Measurements from ENCODE around the gene CLEC18C.
"Not testable (repeated sequence)": the region's sequence is repeated elsewhere in the genome, so short reads cannot be mapped to it uniquely, and the experiment has no call there.

The CLEC18C gene

DNA sequence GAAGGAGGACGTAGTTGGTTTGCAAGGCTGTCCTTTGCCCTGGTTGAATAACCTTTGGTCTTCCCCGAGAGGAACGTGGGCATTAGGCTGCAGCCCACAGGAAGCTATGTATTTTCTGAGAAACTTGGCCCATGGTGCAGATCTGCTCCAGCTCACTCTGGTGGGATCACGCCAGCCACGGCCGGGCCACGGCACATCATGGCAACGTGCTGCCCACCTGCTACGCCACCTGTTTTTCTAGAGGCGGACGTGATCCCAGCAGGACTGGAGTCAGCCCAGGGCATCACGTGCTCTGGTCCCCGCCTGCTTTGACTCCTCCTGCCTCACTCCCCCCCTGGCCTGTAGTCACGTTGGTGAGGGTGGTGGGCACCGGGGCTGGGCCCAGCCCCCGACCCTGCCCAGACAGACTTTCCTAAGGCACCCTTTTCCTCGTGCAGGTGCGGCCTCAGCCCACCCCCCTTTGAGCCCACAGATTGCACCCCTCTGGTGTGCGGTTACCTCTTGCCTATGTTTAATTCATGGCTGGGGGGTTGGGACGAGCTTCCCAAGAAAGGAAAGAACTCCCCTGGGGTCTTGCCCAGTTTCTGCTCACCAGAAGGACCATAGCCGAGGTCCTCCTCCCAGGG lies at the start of gene CLEC18C:
CLEC18C (plus strand) TSS at position 576 of the 626 bp plus-strand sequence. CDS start 492 bp downstream, outside the sequence.
- H3K4me1 ChIP-seq; H3K4me2 ChIP-seq (ENCODE audit: low read length); H3K27me3 ChIP-seq (ENCODE audit: control insufficient read depth, insufficient read depth, low read length); H3K9me3 ChIP-seq (ENCODE audit: control insufficient read depth, low read length); H3K9ac ChIP-seq; H3K79me2 ChIP-seq; H2AFZ ChIP-seq; H3K27ac ChIP-seq; H3K36me3 ChIP-seq (ENCODE audit: control insufficient read depth, insufficient read depth, low read length); H3K4me3 ChIP-seq (ENCODE audit: low read depth, low read length): not testable (repeated sequence)

DNA sequence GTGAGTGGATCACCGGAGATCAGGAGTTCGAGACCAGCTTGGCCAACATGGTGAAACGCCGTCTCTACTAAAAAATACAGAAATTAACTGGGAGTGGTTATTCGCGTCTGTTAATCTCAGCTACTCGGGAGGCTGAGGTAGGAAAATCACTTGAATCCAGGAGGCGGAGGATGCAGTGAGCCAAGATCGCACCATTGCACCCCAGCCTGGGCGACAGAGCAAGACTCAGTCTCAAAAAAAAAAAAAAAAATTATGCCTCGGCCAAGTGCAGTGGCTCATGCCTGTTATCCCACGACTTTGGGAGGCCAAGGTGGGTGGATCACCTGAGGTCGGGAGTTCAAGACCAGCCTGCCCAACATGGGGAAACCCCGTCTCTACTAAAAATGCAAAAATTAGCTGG lies 49.8 kb upstream of the CLEC18C start:
- not testable (repeated sequence) for H3K27ac ChIP-seq; H3K4me1 ChIP-seq; H3K4me2 ChIP-seq (ENCODE audit: low read length); H3K9ac ChIP-seq; H2AFZ ChIP-seq; H3K27me3 ChIP-seq (ENCODE audit: control insufficient read depth, insufficient read depth, low read length); H3K9me3 ChIP-seq (ENCODE audit: control insufficient read depth, low read length); H3K79me2 ChIP-seq; H3K36me3 ChIP-seq (ENCODE audit: control insufficient read depth, insufficient read depth, low read length); H3K4me3 ChIP-seq (ENCODE audit: low read depth, low read length)

DNA sequence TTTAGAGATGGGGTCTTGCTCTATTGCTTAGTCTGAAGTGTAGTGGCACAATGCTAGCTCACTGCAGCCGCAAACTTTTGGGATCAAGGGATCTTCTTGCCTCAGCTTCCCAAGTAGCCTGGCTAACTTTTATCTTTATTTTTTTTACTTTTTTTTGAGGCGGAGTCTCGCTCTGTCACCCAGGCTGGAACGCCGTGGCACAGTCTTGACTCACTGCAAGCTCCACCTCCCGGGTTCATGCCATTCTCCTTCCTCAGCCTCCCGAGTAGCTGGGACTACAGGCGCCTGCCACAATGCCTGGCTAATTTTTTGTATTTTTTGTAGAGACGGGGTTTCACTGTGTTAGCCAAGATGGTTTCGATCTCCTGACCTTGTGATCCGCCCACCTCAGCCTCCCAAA lies 47.4 kb upstream of the CLEC18C start:
- H3K9ac ChIP-seq; H3K9me3 ChIP-seq (ENCODE audit: control insufficient read depth, low read length); H3K27ac ChIP-seq; H3K4me2 ChIP-seq (ENCODE audit: low read length); H3K4me3 ChIP-seq (ENCODE audit: low read depth, low read length); H3K36me3 ChIP-seq (ENCODE audit: control insufficient read depth, insufficient read depth, low read length); H3K4me1 ChIP-seq; H3K27me3 ChIP-seq (ENCODE audit: control insufficient read depth, insufficient read depth, low read length); H2AFZ ChIP-seq; H3K79me2 ChIP-seq: not testable (repeated sequence)

DNA sequence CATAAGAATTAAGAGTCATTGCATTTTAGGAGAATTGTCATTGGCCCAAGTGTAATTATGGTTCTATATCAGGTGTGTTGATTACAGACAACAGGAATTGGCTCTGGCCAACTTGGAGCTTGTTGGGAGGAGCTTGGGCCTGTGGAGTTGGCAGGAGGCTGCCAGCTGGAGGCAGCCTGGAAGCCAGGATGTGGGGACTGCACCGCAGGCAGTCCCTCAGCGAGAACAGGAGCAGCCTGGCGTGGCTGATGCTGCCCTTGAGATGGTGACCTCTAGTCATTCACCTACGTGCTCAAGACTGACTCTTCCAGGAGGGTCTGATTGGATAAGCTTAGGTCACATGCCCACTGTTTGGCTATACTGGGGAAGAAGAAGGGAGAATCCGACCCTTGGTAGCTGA lies 45.9 kb upstream of the CLEC18C start:
- not testable (repeated sequence) for H3K4me2 ChIP-seq (ENCODE audit: low read length); H2AFZ ChIP-seq; H3K9me3 ChIP-seq (ENCODE audit: control insufficient read depth, low read length); H3K27ac ChIP-seq; H3K36me3 ChIP-seq (ENCODE audit: control insufficient read depth, insufficient read depth, low read length); H3K9ac ChIP-seq; H3K4me3 ChIP-seq (ENCODE audit: low read depth, low read length); H3K27me3 ChIP-seq (ENCODE audit: control insufficient read depth, insufficient read depth, low read length); H3K79me2 ChIP-seq; H3K4me1 ChIP-seq

DNA sequence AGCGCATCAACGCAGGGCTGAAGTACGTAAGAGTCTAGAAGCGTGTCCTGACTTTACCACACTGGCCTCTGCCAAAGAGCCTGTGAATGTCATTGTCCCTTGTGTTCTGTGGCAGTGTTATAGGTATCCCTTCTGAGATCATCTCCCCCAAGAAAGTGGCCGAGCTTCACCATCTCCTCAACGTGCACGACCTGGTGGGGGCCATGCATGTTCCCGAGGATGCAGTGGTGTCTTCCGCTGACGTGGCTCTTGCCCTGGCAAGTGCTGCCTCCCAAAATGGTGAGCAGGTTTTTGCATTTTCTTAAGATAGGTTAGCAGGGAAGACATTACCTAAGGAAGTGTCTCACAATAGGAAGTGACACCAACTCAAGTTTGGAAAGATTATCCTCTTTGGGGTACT lies 44.7 kb upstream of the CLEC18C start:
- not testable (repeated sequence) for H3K36me3 ChIP-seq (ENCODE audit: control insufficient read depth, insufficient read depth, low read length); H3K9ac ChIP-seq; H3K4me2 ChIP-seq (ENCODE audit: low read length)

DNA sequence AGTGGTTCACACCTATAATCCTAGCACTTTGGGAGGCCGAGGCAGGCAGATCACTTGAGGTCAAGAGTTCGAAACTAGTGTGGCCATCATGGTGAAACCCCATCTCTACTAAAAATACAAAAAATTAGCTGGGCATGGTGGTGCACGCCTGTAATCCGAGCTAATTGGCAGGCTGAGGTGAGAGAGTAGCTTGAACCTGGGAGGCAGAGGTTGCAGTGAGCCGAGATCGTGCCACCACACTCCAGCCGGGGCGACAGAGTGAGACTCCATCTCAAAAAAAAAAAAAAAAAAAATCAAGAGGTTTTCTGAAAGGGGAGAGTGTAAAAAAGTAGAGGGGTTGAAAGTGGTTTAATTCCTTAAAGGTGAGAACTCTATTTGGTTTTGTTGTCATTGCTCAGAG lies 37.8 kb upstream of the CLEC18C start:
- H3K4me1 ChIP-seq; H3K9ac ChIP-seq; H3K79me2 ChIP-seq; H3K27me3 ChIP-seq (ENCODE audit: control insufficient read depth, insufficient read depth, low read length); H3K36me3 ChIP-seq (ENCODE audit: control insufficient read depth, insufficient read depth, low read length); H3K27ac ChIP-seq; H3K4me3 ChIP-seq (ENCODE audit: low read depth, low read length); H2AFZ ChIP-seq; H3K9me3 ChIP-seq (ENCODE audit: control insufficient read depth, low read length); H3K4me2 ChIP-seq (ENCODE audit: low read length): not testable (repeated sequence)

More for the DNA sequence above, 44.7 kb upstream of the CLEC18C start:
- not testable (repeated sequence) for H3K4me1 ChIP-seq; H3K9me3 ChIP-seq (ENCODE audit: control insufficient read depth, low read length); H3K4me3 ChIP-seq (ENCODE audit: low read depth, low read length); H3K79me2 ChIP-seq; H3K27ac ChIP-seq; H3K27me3 ChIP-seq (ENCODE audit: control insufficient read depth, insufficient read depth, low read length); H2AFZ ChIP-seq

DNA sequence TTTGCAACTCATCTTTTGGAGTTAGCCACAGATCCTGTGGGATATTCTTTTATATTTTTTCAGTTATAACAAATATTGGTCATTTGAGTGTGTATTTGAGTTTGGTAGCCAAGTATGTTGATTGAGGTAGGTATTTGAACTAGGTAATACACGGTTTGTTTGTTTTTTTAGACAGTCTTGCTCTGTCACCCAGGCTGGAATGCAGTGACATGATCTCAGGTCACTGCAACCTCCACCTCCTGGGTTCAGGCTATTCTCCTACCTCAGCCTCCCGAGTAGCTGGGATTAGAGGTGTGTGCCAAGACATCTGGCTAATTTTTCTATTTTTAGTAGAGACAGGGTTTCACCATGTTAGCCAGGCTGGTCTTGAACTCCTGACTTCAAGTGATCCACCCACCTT lies 37.0 kb upstream of the CLEC18C start:
- H3K9me3 ChIP-seq (ENCODE audit: control insufficient read depth, low read length); H3K36me3 ChIP-seq (ENCODE audit: control insufficient read depth, insufficient read depth, low read length); H3K4me2 ChIP-seq (ENCODE audit: low read length); H3K4me3 ChIP-seq (ENCODE audit: low read depth, low read length); H3K9ac ChIP-seq; H3K79me2 ChIP-seq; H3K4me1 ChIP-seq; H3K27me3 ChIP-seq (ENCODE audit: control insufficient read depth, insufficient read depth, low read length); H3K27ac ChIP-seq; H2AFZ ChIP-seq: not testable (repeated sequence)

DNA sequence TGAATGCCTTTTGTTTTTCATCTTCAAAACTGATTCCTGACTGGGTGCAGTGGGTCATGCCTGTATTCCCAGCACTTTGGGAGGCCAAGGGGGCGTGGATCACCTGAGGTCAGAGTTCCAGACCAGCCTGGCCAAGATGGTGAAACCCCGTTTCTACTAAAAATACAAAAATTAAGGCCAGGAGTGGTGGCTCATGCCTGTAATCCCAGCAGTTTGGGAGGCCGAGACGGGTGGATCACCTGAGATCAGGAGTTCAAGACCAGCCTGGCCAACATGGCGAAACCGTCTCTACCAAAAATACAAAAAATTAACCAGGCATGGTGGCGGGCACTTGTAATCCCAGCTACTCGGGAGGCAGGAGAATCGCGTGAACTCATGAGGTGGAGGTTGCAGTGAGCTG lies 30.8 kb upstream of the CLEC18C start:
- H3K36me3 ChIP-seq (ENCODE audit: control insufficient read depth, insufficient read depth, low read length); H3K79me2 ChIP-seq; H3K4me2 ChIP-seq (ENCODE audit: low read length); H3K27me3 ChIP-seq (ENCODE audit: control insufficient read depth, insufficient read depth, low read length); H3K27ac ChIP-seq; H2AFZ ChIP-seq; H3K4me1 ChIP-seq; H3K9me3 ChIP-seq (ENCODE audit: control insufficient read depth, low read length); H3K9ac ChIP-seq; H3K4me3 ChIP-seq (ENCODE audit: low read depth, low read length): not testable (repeated sequence)

DNA sequence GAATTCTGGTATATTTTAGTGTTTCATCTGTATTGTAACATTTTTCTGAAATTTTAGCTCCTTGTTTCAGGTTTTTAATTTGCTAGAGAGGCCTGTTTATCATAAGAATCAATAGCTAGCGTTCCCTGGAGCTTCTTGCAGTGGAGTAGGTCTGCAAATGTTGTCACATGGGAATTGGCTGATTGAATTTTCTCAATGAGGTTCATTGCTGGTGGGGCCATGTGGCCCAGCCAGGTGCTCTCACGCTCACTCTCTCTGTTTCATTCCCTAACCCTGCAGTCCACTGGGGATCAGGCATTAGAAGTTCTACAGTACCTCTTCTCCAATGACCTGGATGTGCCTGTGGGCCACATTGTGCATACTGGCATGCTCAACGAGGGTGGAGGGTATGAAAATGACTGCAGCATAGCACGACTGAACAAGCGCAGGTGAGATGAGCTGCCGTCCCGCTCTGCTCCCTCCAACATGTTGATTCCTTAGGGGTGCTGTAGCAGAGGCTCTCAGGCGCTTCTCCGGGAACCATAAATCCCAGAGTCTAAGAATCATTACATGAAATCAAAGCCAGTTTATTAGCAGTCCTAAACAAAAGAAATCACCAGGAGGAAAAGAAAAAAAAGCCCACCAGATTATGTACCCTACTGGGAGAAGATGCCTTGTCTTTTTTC lies 30.2 kb upstream of the CLEC18C start:
- not testable (repeated sequence) for H3K27ac ChIP-seq; H3K4me3 ChIP-seq (ENCODE audit: low read depth, low read length); H3K4me2 ChIP-seq (ENCODE audit: low read length); H3K79me2 ChIP-seq; H3K9ac ChIP-seq; H3K4me1 ChIP-seq; H2AFZ ChIP-seq; H3K36me3 ChIP-seq (ENCODE audit: control insufficient read depth, insufficient read depth, low read length); H3K9me3 ChIP-seq (ENCODE audit: control insufficient read depth, low read length); H3K27me3 ChIP-seq (ENCODE audit: control insufficient read depth, insufficient read depth, low read length)

DNA sequence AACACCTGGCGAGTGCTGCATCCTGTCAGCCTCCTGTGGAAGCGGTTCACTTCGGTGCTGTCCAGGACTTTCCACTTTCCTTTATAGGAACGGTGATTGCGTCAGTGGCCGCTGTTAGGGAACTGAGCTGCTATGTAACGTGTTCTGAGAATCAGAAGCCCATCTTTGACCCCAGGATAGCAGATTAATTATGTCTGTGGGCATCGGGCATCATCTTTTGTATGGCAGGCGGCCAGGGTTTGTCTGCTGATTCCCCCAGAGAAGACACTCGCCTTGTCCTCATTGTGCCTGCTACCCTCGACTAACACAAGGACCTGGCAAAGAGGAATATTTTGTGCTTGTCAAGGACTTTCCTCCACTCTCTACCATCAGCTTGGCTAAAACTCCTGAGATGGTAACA lies 25.7 kb upstream of the CLEC18C start:
- H3K27ac ChIP-seq; H2AFZ ChIP-seq; H3K9ac ChIP-seq; H3K4me2 ChIP-seq (ENCODE audit: low read length); H3K36me3 ChIP-seq (ENCODE audit: control insufficient read depth, insufficient read depth, low read length); H3K9me3 ChIP-seq (ENCODE audit: control insufficient read depth, low read length); H3K79me2 ChIP-seq; H3K27me3 ChIP-seq (ENCODE audit: control insufficient read depth, insufficient read depth, low read length); H3K4me3 ChIP-seq (ENCODE audit: low read depth, low read length): not testable (repeated sequence)
- H3K4me1 ChIP-seq = peaks cover 10% of the 10 kb centered on the region

DNA sequence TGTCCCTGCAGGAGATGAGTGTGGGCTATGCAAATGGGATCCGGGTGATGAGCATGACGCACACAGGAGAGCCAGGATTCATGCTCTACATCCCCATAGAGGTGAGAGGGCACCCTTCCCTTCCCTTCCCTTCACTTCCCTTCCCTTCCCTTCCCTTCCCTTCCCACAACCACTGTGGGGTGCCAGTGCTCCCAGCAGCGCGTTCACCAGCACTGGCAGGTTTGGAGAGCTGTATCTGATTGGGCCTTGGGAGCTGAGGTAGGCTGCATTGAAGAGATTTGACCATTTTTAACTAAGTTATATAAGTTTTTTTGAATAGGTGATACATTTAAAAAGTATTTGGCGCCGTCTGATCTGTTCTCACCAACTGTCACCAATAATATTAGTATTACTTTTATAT lies 25.1 kb upstream of the CLEC18C start:
- not testable (repeated sequence) for H3K9me3 ChIP-seq (ENCODE audit: control insufficient read depth, low read length); H3K9ac ChIP-seq; H3K79me2 ChIP-seq

More for the DNA sequence above, 25.1 kb upstream of the CLEC18C start:
- not testable (repeated sequence) for H3K27ac ChIP-seq; H3K36me3 ChIP-seq (ENCODE audit: control insufficient read depth, insufficient read depth, low read length); H3K4me2 ChIP-seq (ENCODE audit: low read length); H3K27me3 ChIP-seq (ENCODE audit: control insufficient read depth, insufficient read depth, low read length); H3K4me3 ChIP-seq (ENCODE audit: low read depth, low read length); H2AFZ ChIP-seq
- peaks cover 10% of the 10 kb centered on the region for H3K4me1 ChIP-seq

Data from parathyroid adenoma (tissue), 2 donors.